Thoracic aorta (tissue), 2 donors: ENCODE data around the gene GREB1L. TPM values are rescaled to one million over a fixed set of nuclear protein-coding genes. Genes with fewer than 3 reads are reported as not detected.

ENCODE experiments used
- ATAC-seq: fragments of 150-250 bp; one replicate; pipeline ENCODE4 v1.8.0; 2017; ENCODE audit warnings: low read depth; ENCODE audit not compliant: insufficient number of reproducible peaks, low FRiP score
- DNase-seq: peaks from one replicate; pipeline ENCODE4 v3.0.0-alpha.2; 2020; ENCODE audit warnings: low spot score
- H3K27ac ChIP-seq, 2 donors: fragments of 200-600 bp; sonication (generic); 1 replicate in 1 of 2; 2 replicates in 1 of 2; pipeline ENCODE4 v1.5.1; 2016; ENCODE audit warnings: mild to moderate bottlenecking in 2 of 2, moderate library complexity in 2 of 2
- H3K27me3 ChIP-seq: fragments of 200-600 bp; sonication (generic); replicated peaks from 2 replicates; pipeline ENCODE4 v1.6.0; 2016; ENCODE audit warnings: mild to moderate bottlenecking; ENCODE audit not compliant: insufficient read depth
- H3K36me3 ChIP-seq: fragments of 200-600 bp; sonication (generic); one replicate; pipeline ENCODE4 v1.5.1; 2016
- H3K4me1 ChIP-seq, 2 donors: fragments of 200-600 bp; sonication (generic); 1 replicate in 1 of 2; 2 replicates in 1 of 2; pipeline versions ENCODE4 v1.5.1 to v1.6.0; 2016; ENCODE audit warnings: low read depth in 2 of 2, mild to moderate bottlenecking in 1 of 2; ENCODE audit not compliant: control insufficient read depth in 1 of 2
- H3K4me3 ChIP-seq: fragments of 200-600 bp; sonication (generic); 2 replicates; pipeline ENCODE4 v1.5.1; 2016; ENCODE audit warnings: mild to moderate bottlenecking
- H3K9me3 ChIP-seq: fragments of 200-600 bp; sonication (generic); 2 replicates; pipeline ENCODE4 v1.5.1; 2016
- total RNA-seq, 2 donors: library from RNA; depleted of rRNA; stranded (reverse); fragments of >200 nt; gene quantifications; one replicate each; pipeline versions ENCODE4 v1.1.0 to v1.2.3, GENCODE V29; 2016
- TF ChIP-seq, protein P1 (sequence below): fragments of 200-600 bp; sonication (generic); IDR thresholded peaks from one replicate; pipeline ENCODE4 v1.5.1; 2019; ENCODE audit warnings: antibody characterized with exemption

GREB1L gene
- total RNA-seq, 2 donors from 2014 or later = 12.7 to 20.0 TPM

- no peak overlapping the region for H3K27ac ChIP-seq
- H3K4me1 ChIP-seq = peaks cover 8 to 41% of the 10 kb centered on the region in 2 donors
- H3K9me3 ChIP-seq = no peaks in the 10 kb centered on the region
- ATAC-seq (no peak), DNase-seq (no peak)
- TF ChIP-seq, protein P1, sequence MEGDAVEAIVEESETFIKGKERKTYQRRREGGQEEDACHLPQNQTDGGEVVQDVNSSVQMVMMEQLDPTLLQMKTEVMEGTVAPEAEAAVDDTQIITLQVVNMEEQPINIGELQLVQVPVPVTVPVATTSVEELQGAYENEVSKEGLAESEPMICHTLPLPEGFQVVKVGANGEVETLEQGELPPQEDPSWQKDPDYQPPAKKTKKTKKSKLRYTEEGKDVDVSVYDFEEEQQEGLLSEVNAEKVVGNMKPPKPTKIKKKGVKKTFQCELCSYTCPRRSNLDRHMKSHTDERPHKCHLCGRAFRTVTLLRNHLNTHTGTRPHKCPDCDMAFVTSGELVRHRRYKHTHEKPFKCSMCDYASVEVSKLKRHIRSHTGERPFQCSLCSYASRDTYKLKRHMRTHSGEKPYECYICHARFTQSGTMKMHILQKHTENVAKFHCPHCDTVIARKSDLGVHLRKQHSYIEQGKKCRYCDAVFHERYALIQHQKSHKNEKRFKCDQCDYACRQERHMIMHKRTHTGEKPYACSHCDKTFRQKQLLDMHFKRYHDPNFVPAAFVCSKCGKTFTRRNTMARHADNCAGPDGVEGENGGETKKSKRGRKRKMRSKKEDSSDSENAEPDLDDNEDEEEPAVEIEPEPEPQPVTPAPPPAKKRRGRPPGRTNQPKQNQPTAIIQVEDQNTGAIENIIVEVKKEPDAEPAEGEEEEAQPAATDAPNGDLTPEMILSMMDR = no peak
- no peaks in the 10 kb centered on the region for H3K36me3 ChIP-seq
- H3K4me3 ChIP-seq = no peak overlapping the region
- no peaks in the 10 kb centered on the region for H3K27me3 ChIP-seq
Measured at GRCh38 chr18:21262979-21263378, 20.9 kb downstream of the GREB1L start.

GRCh38 chr18:21264651-21265050 lies 22.6 kb downstream of the GREB1L start:
- Histone ChIP-seq H3K27me3 (no peaks in the 10 kb centered on the region), H3K4me3 (no peak overlapping the region), H3K4me1 (peaks cover 8 to 37% of the 10 kb centered on the region in 2 donors), H3K36me3 (no peaks in the 10 kb centered on the region), H3K9me3 (no peaks in the 10 kb centered on the region), H3K27ac (no peak overlapping the region)
- DNase-seq (no peak), ATAC-seq (no peak)
- TF ChIP-seq, protein P1 = no peak

DNA sequence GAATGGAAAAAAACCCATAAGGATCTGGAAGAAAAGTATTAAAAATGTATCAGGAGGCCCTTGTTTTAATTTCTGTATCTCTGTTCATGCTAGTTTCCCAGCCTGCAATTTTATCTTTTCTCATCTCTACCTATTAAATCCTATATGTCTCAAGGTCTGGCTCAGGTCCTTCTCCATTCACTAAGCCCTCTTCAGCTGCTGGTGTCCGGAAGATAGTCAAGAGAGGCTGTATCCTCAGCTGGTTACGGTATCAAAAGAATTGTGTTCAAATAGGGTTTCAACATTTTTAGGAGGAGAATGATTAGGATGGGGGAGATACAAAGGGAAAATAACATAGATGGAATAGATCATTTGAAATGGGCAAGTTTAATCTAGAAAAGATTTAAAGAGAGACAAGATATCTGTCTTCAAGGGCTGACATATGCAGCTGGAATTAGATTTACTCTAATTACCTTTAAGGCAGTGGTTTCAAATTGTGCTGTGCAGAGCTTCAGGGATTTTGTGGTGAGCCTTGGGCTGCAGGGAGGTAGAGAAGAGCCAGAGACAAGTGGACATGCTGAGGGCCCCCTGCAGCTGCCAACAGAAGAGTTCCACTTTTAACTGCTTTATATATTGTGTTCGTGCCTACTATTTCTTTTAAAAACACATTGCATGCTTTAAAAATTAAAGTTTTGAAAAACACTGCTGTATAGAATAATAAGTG lies 24.1 kb downstream of the GREB1L start:
- peaks cover 8 to 37% of the 10 kb centered on the region in 2 donors for H3K4me1 ChIP-seq

GRCh38 chr18:21267400-21267799 lies 25.4 kb downstream of the GREB1L start:
- ATAC-seq (no peak), DNase-seq (no peak)
- H3K27me3 ChIP-seq = no peaks in the 10 kb centered on the region
- H3K27ac ChIP-seq = no peak overlapping the region
- TF ChIP-seq, protein P1 = no peak
- peaks cover 8 to 37% of the 10 kb centered on the region in 2 donors for H3K4me1 ChIP-seq
- H3K4me3 ChIP-seq = no peak overlapping the region
- H3K9me3 ChIP-seq = no peaks in the 10 kb centered on the region
- no peaks in the 10 kb centered on the region for H3K36me3 ChIP-seq

More for the DNA sequence above, 24.1 kb downstream of the GREB1L start:
- Histone ChIP-seq H3K4me3 (no peak overlapping the region), H3K27ac (no peak overlapping the region), H3K36me3 (no peaks in the 10 kb centered on the region), H3K9me3 (no peaks in the 10 kb centered on the region), H3K27me3 (no peaks in the 10 kb centered on the region)
- ATAC-seq (no peak), DNase-seq (no peak)
- TF ChIP-seq, protein P1 = no peak

GRCh38 chr18:21269349-21269748 lies 27.3 kb downstream of the GREB1L start:
- Histone ChIP-seq H3K4me1 (peaks cover 3 to 24% of the 10 kb centered on the region in 2 donors), H3K36me3 (no peaks in the 10 kb centered on the region), H3K4me3 (no peak overlapping the region), H3K9me3 (no peaks in the 10 kb centered on the region), H3K27me3 (no peaks in the 10 kb centered on the region), H3K27ac (no peak overlapping the region)
- TF ChIP-seq, protein P1 = no peak
- ATAC-seq (no peak), DNase-seq (no peak)
